K562 (cell line): ENCODE data around the gene PLCB3. TPM values are rescaled to one million over a fixed set of nuclear protein-coding genes. Genes with fewer than 3 reads are reported as not detected.

ENCODE experiments used
- BRD4 ChIP-seq: fragments of 200-600 bp; sonication (generic); IDR thresholded peaks from 2 replicates; pipeline ENCODE4 v1.6.1; 2017; ENCODE audit warnings: inconsistent platforms
- CREM ChIP-seq: IDR thresholded peaks from 2 replicates; pipeline ENCODE4 v1.6.1; 2014; ENCODE audit warnings: antibody characterized with exemption, low read depth
- FUS ChIP-seq: fragments of 200-400 bp; formaldehyde crosslinking; optimal IDR thresholded peaks from 2 replicates; pipeline ENCODE3; 2017; ENCODE audit warnings: low read depth, low read length
- HDAC1 ChIP-seq, 2 experiments: fragments of 450-650 bp; IDR thresholded peaks; 2 replicates each; pipeline ENCODE4 v1.6.1; 2016 to 2017; ENCODE audit warnings: inconsistent platforms in 1 of 2, mild to moderate bottlenecking in 1 of 2, moderate library complexity in 1 of 2
- KDM4B ChIP-seq, 2 experiments: fragments of 450-650 bp in 1 of 2; sonication (generic) in 1 of 2; IDR thresholded peaks; 2 replicates each; pipeline ENCODE4 v1.6.1; 2016 to 2017; ENCODE audit warnings: borderline replicate concordance in 2 of 2, antibody characterized with exemption in 1 of 2, low read depth in 1 of 2, mild to moderate bottlenecking in 1 of 2
- SP1 ChIP-seq: sonication (generic); formaldehyde crosslinking; IDR thresholded peaks from 2 replicates; pipeline ENCODE4 v1.8.1; 2022; ENCODE audit warnings: mild to moderate bottlenecking, missing genetic modification reagents
- SREBF2 ChIP-seq: sonication (generic); formaldehyde crosslinking; IDR thresholded peaks from 2 replicates; pipeline ENCODE4 v1.4.0; 2020; ENCODE audit warnings: mild to moderate bottlenecking, missing genetic modification reagents
- TBL1XR1 ChIP-seq, 2 experiments: IDR thresholded peaks; 2 replicates each; pipeline ENCODE4 v1.6.1; 2012; ENCODE audit warnings: improper control_type of control experiment in 2 of 2, low read length in 2 of 2, mild to moderate bottlenecking in 1 of 2
- ZC3H11A ChIP-seq: IDR thresholded peaks from 2 replicates; pipeline ENCODE4 v1.6.1; 2012; ENCODE audit warnings: low read depth, low read length, improper control_type of control experiment
- ZNF12 ChIP-seq: sonication (generic); formaldehyde crosslinking; IDR thresholded peaks from 2 replicates; pipeline ENCODE4 v1.4.0; 2020; ENCODE audit warnings: mild to moderate bottlenecking, missing genetic modification reagents
- ZNF175 ChIP-seq: fragments of 200-800 bp; sonication (Bioruptor generic); IDR thresholded peaks from 2 replicates; pipeline ENCODE4 v1.6.1; 2016; ENCODE audit warnings: low read depth, mild to moderate bottlenecking, missing genetic modification characterization, missing compliant biosample characterization
- ZNF23 ChIP-seq: fragments of 250-450 bp; sonication (Bioruptor Pico); IDR thresholded peaks from 2 replicates; pipeline ENCODE4 v1.4.0; 2020; ENCODE audit warnings: mild to moderate bottlenecking
- ZNF24 ChIP-seq: fragments of 450-650 bp; IDR thresholded peaks from 2 replicates; pipeline ENCODE4 v1.6.1; 2016
- ZNF778 ChIP-seq: fragments of 450-650 bp; formaldehyde crosslinking; IDR thresholded peaks from 2 replicates; pipeline ENCODE4 v1.4.0; 2020; ENCODE audit warnings: mild to moderate bottlenecking, moderate library complexity
- polyA plus RNA-seq, 8 experiments: library from polyadenylated mRNA; depleted of rRNA in 4 of 8; stranded (reverse) in 5 of 8; unstranded in 3 of 8; fragments of >200 nt; fragmentation: Nextera tagmentation in 2 of 8; fragmentation: Illumina TruSeq in 1 of 8; extraction: Ambion mirVana in 2 of 8; extraction: Trizol in 1 of 8; gene quantifications; 2 replicates each; pipeline versions ENCODE4 v1.2.1 to v1.2.3, GENCODE V29; 2011 to 2014; ENCODE audit warnings: inconsistent platforms in 1 of 8, missing spikeins in 1 of 8
- total RNA-seq, 7 experiments: library from RNA; depleted of rRNA in 6 of 7; stranded (reverse); fragments of >200 nt in 6 of 7; fragmentation: Illumina TruSeq in 2 of 7; extraction: Trizol in 2 of 7; gene quantifications; 2 replicates each; pipeline versions ENCODE4 v1.2.1 to v1.2.3, GENCODE V29; 2011 to 2021; ENCODE audit warnings: low replicate concordance in 1 of 7
- TF ChIP-seq, protein P1 (sequence below): fragments of 200-600 bp; sonication (generic); IDR thresholded peaks from one replicate; pipeline ENCODE4 v1.6.1; 2012; ENCODE audit warnings: mild to moderate bottlenecking, low read depth, low read length, inconsistent platforms
- TF ChIP-seq, protein P2 (sequence below): fragments of 200-800 bp; sonication (Bioruptor generic); IDR thresholded peaks from 2 replicates; pipeline ENCODE4 v1.6.1; 2017; ENCODE audit warnings: missing genetic modification characterization, missing compliant biosample characterization

PLCB3 gene
- total and polyA plus RNA-seq, 9 of the 15 experiments (the other 6 are each of a cell fraction or from before 2014, with no cell fraction given): 0.31 to 44.8 (median 14.6) TPM

DNA sequence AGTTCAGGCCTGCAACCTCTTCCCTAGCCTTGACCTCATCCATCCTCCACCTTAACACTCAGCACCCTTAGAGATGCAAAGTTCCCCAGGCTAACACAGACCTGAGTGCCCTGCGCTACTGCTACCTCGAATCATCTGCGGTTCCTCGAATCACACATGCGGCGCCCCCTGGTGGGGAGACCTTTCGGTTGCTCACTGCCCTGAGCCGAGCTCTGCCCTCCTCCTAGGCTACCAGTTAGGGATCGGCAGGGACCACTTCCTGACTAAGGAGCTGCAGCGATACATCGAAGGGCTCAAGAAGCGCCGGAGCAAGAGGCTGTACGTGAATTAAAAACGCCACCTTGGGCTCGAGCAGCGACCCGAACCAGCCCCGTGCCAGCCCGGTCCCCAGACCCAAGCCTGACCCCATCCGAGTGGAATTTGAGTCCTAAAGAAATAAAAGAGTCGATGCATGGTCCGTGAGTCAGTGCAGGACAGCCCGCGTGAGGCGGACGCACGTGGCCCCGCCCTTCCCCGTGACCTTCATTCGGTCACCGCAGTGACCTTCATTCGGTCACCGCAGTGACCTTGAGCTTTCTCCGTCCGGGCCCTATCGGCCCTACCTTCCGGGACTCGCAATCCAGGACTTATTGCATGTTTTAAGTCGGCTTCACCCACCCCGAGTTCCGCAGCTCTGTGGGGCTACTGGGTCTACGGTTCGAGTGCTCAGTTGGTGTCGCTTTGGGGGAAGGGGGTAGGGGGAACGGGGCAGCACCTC lies 53.2 kb downstream of the PLCB3 start (continued):
- TF ChIP-seq, protein P1, sequence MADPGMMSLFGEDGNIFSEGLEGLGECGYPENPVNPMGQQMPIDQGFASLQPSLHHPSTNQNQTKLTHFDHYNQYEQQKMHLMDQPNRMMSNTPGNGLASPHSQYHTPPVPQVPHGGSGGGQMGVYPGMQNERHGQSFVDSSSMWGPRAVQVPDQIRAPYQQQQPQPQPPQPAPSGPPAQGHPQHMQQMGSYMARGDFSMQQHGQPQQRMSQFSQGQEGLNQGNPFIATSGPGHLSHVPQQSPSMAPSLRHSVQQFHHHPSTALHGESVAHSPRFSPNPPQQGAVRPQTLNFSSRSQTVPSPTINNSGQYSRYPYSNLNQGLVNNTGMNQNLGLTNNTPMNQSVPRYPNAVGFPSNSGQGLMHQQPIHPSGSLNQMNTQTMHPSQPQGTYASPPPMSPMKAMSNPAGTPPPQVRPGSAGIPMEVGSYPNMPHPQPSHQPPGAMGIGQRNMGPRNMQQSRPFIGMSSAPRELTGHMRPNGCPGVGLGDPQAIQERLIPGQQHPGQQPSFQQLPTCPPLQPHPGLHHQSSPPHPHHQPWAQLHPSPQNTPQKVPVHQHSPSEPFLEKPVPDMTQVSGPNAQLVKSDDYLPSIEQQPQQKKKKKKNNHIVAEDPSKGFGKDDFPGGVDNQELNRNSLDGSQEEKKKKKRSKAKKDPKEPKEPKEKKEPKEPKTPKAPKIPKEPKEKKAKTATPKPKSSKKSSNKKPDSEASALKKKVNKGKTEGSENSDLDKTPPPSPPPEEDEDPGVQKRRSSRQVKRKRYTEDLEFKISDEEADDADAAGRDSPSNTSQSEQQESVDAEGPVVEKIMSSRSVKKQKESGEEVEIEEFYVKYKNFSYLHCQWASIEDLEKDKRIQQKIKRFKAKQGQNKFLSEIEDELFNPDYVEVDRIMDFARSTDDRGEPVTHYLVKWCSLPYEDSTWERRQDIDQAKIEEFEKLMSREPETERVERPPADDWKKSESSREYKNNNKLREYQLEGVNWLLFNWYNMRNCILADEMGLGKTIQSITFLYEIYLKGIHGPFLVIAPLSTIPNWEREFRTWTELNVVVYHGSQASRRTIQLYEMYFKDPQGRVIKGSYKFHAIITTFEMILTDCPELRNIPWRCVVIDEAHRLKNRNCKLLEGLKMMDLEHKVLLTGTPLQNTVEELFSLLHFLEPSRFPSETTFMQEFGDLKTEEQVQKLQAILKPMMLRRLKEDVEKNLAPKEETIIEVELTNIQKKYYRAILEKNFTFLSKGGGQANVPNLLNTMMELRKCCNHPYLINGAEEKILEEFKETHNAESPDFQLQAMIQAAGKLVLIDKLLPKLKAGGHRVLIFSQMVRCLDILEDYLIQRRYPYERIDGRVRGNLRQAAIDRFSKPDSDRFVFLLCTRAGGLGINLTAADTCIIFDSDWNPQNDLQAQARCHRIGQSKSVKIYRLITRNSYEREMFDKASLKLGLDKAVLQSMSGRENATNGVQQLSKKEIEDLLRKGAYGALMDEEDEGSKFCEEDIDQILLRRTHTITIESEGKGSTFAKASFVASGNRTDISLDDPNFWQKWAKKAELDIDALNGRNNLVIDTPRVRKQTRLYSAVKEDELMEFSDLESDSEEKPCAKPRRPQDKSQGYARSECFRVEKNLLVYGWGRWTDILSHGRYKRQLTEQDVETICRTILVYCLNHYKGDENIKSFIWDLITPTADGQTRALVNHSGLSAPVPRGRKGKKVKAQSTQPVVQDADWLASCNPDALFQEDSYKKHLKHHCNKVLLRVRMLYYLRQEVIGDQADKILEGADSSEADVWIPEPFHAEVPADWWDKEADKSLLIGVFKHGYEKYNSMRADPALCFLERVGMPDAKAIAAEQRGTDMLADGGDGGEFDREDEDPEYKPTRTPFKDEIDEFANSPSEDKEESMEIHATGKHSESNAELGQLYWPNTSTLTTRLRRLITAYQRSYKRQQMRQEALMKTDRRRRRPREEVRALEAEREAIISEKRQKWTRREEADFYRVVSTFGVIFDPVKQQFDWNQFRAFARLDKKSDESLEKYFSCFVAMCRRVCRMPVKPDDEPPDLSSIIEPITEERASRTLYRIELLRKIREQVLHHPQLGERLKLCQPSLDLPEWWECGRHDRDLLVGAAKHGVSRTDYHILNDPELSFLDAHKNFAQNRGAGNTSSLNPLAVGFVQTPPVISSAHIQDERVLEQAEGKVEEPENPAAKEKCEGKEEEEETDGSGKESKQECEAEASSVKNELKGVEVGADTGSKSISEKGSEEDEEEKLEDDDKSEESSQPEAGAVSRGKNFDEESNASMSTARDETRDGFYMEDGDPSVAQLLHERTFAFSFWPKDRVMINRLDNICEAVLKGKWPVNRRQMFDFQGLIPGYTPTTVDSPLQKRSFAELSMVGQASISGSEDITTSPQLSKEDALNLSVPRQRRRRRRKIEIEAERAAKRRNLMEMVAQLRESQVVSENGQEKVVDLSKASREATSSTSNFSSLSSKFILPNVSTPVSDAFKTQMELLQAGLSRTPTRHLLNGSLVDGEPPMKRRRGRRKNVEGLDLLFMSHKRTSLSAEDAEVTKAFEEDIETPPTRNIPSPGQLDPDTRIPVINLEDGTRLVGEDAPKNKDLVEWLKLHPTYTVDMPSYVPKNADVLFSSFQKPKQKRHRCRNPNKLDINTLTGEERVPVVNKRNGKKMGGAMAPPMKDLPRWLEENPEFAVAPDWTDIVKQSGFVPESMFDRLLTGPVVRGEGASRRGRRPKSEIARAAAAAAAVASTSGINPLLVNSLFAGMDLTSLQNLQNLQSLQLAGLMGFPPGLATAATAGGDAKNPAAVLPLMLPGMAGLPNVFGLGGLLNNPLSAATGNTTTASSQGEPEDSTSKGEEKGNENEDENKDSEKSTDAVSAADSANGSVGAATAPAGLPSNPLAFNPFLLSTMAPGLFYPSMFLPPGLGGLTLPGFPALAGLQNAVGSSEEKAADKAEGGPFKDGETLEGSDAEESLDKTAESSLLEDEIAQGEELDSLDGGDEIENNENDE: no peak
- TF ChIP-seq ZC3H11A: 0 out of 2 replicates have a peak, but pooled peaks have one; percentile 5
- TF ChIP-seq FUS: no peak
- TF ChIP-seq TBL1XR1 (IDR thresholded peaks at IDR 0.05; ENCODE audit: low read length in 2 of 2): 0 out of 4 replicates have a peak, but pooled peaks of 1 of the 2 experiments have one; percentile 31
- TF ChIP-seq ZNF12 (CRISPR knock-in tag): no peak
- TF ChIP-seq ZNF24: peak; percentile 28; the same call in 1 of the 2 replicates
- peak; percentile 75 for TF ChIP-seq SP1
- TF ChIP-seq ZNF23 (CRISPR knock-in tag): no peak
- TF ChIP-seq SREBF2: no peak
- TF ChIP-seq, protein P2, sequence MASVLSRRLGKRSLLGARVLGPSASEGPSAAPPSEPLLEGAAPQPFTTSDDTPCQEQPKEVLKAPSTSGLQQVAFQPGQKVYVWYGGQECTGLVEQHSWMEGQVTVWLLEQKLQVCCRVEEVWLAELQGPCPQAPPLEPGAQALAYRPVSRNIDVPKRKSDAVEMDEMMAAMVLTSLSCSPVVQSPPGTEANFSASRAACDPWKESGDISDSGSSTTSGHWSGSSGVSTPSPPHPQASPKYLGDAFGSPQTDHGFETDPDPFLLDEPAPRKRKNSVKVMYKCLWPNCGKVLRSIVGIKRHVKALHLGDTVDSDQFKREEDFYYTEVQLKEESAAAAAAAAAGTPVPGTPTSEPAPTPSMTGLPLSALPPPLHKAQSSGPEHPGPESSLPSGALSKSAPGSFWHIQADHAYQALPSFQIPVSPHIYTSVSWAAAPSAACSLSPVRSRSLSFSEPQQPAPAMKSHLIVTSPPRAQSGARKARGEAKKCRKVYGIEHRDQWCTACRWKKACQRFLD (CRISPR knock-in tag): no peak
- TF ChIP-seq BRD4: peak; percentile 64; the same call in 1 of the 2 replicates
- TF ChIP-seq CREM: no peak; the same call in 1 of the 2 replicates
- peak in 1 of 2 experiments; percentile 54; a peak in 1 of 4 replicates for TF ChIP-seq HDAC1 (IDR thresholded peaks at IDR 0.05)
- TF ChIP-seq ZNF778: no peak
- TF ChIP-seq ZNF175 (CRISPR knock-in tag): no peak
- TF ChIP-seq KDM4B (IDR thresholded peaks at IDR 0.05; ENCODE audit: borderline replicate concordance in 2 of 2, low read depth in 1 of 2): no peak
